HG03066 (cell line): ENCODE data around the gene HS3ST3B1.

ENCODE experiments used
- ATAC-seq: cut with Tn5 transposase; IDR thresholded peaks from one replicate; pipeline ENCODE4 v1.9.1; 2021; ENCODE audit warnings: low read depth; ENCODE audit not compliant: unreplicated experiment

The HS3ST3B1 gene

GRCh38 chr17:14302431-14303099, 1.7 kb downstream of the HS3ST3B1 start:
- ATAC-seq, result peak; percentile 52

GRCh38 chr17:14303343-14304221, 2.7 kb downstream of the HS3ST3B1 start:
- ATAC-seq, result no peak

GRCh38 chr17:14304222-14304772, 3.4 kb downstream of the HS3ST3B1 start:
- ATAC-seq, result no peak

- ATAC-seq, result no peak
Measured at GRCh38 chr17:14304773-14305517, 4.1 kb downstream of the HS3ST3B1 start.

GRCh38 chr17:14305785-14306496, 5.1 kb downstream of the HS3ST3B1 start:
- no peak for ATAC-seq

GRCh38 chr17:14306596-14306995, 5.7 kb downstream of the HS3ST3B1 start:
- no peak for ATAC-seq

- no peak for ATAC-seq
Measured at GRCh38 chr17:14307560-14308024, 6.7 kb downstream of the HS3ST3B1 start.

- ATAC-seq, result no peak
Measured at GRCh38 chr17:14308636-14308964, 7.7 kb downstream of the HS3ST3B1 start.

GRCh38 chr17:14308965-14309879, 8.3 kb downstream of the HS3ST3B1 start:
- no peak for ATAC-seq

GRCh38 chr17:14310101-14310500, 9.2 kb downstream of the HS3ST3B1 start:
- ATAC-seq, result no peak

- no peak for ATAC-seq
Measured at GRCh38 chr17:14310605-14311004, 9.7 kb downstream of the HS3ST3B1 start.

GRCh38 chr17:14311186-14311705, 10.4 kb downstream of the HS3ST3B1 start:
- no peak for ATAC-seq

- no peak for ATAC-seq
Measured at GRCh38 chr17:14311981-14312380, 11.1 kb downstream of the HS3ST3B1 start.

GRCh38 chr17:14312522-14312921, 11.6 kb downstream of the HS3ST3B1 start:
- ATAC-seq, result no peak

GRCh38 chr17:14316126-14316832, 15.4 kb downstream of the HS3ST3B1 start:
- ATAC-seq, result no peak

- no peak for ATAC-seq
Measured at GRCh38 chr17:14317383-14317782, 16.5 kb downstream of the HS3ST3B1 start.

GRCh38 chr17:14318109-14318917, 17.4 kb downstream of the HS3ST3B1 start:
- ATAC-seq, result no peak

GRCh38 chr17:14318918-14319205, 18.0 kb downstream of the HS3ST3B1 start:
- ATAC-seq, result no peak
